SU-DHL-6 (cell line): ENCODE data around the gene THY1.

Experiments used
- EZH2phosphoT487 ChIP-seq: fragments of 200-600 bp; sonication (generic), shearing (Covaris generic); conservative IDR thresholded peaks from 2 replicates; pipeline ENCODE4 v1.6.1; 2018; ENCODE audit warnings: mild to moderate bottlenecking, antibody characterized with exemption, low read length, moderate library complexity, mixed read lengths
- TF ChIP-seq, protein P1 (sequence below): fragments of 200-600 bp; sonication (generic); IDR thresholded peaks from one replicate; pipeline ENCODE4 v1.5.1; 2017; ENCODE audit warnings: antibody characterized with exemption, mild to moderate bottlenecking, low read length, moderate library complexity; ENCODE audit not compliant: insufficient read depth, poor library complexity, severe bottlenecking

DNA sequence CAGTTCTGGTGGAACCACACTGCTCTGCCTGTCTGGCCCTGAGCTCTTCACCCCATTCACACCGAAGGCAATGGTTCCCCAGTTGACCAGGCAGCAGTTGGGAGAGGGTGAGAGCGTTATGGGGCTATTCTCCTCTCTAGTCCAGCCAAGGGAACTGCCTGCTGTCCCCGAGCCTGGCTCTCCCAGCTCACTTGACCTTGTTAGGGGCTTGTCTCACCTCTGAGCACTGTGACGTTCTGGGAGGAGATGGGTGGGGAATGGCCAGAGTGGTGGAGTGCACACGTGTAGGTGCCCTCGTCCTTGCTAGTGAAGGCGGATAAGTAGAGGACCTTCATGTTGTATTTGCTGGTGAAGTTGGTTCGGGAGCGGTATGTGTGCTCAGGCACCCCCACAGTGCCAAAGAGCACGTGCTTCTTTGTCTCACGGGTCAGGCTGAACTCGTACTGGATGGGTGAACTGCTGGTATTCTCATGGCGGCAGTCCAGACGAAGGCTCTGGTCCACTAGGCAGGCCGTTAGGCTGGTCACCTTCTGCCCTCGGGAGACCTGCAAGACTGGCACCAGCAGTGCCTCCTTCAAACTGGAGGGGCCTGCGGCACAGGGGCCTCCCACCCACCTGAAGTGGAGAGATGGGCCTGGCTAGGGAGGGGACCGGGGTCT is 3.0 kb downstream of the THY1 start:
- TF ChIP-seq, protein P1, sequence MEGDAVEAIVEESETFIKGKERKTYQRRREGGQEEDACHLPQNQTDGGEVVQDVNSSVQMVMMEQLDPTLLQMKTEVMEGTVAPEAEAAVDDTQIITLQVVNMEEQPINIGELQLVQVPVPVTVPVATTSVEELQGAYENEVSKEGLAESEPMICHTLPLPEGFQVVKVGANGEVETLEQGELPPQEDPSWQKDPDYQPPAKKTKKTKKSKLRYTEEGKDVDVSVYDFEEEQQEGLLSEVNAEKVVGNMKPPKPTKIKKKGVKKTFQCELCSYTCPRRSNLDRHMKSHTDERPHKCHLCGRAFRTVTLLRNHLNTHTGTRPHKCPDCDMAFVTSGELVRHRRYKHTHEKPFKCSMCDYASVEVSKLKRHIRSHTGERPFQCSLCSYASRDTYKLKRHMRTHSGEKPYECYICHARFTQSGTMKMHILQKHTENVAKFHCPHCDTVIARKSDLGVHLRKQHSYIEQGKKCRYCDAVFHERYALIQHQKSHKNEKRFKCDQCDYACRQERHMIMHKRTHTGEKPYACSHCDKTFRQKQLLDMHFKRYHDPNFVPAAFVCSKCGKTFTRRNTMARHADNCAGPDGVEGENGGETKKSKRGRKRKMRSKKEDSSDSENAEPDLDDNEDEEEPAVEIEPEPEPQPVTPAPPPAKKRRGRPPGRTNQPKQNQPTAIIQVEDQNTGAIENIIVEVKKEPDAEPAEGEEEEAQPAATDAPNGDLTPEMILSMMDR: no peak
- TF ChIP-seq EZH2phosphoT487: no peak
